ENCODE results near the gene KIF23. TPM values are rescaled to one million over a fixed set of nuclear protein-coding genes. Genes with fewer than 3 reads are reported as not detected.

The KIF23 gene
- total RNA-seq, 1 donor from 2014 or later, result 48.1 TPM

DNA sequence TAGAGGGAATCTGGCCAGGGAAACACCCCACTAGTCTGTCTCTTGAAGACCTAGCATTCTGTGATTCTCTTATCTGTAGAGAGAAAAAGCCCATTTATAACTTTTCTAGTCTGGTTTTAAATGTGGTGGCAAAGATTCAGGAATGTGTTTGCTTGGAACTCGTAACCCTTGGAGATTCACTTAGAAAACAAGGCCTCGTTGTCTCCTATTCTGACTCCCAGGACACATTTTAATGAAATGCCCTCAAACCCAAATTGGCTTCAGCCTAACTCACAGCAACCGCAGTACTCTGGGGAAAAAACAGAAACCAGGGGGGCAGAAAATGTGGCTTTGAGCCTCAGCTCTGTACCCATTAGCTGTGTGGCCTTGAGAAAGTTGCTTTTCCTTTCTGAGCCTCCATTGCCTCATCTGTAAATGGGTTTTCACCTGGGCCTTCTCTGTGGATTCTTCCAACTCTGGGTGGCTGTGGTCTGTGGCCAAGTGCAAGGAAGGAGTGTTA is 75.0 kb downstream of the KIF23 start:
- DNase-seq (ENCODE audit: extremely low spot score, unreplicated experiment), result no peak
- TF ChIP-seq, protein P1, sequence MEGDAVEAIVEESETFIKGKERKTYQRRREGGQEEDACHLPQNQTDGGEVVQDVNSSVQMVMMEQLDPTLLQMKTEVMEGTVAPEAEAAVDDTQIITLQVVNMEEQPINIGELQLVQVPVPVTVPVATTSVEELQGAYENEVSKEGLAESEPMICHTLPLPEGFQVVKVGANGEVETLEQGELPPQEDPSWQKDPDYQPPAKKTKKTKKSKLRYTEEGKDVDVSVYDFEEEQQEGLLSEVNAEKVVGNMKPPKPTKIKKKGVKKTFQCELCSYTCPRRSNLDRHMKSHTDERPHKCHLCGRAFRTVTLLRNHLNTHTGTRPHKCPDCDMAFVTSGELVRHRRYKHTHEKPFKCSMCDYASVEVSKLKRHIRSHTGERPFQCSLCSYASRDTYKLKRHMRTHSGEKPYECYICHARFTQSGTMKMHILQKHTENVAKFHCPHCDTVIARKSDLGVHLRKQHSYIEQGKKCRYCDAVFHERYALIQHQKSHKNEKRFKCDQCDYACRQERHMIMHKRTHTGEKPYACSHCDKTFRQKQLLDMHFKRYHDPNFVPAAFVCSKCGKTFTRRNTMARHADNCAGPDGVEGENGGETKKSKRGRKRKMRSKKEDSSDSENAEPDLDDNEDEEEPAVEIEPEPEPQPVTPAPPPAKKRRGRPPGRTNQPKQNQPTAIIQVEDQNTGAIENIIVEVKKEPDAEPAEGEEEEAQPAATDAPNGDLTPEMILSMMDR (conservative IDR thresholded peaks at IDR 0.05), result no peak
- Mint-ChIP-seq H3K9me3 (peaks cover 4% of the 10 kb centered on the region), H3K36me3 (no peaks in the 10 kb centered on the region), H3K4me3 (no peak overlapping the region), H3K27ac (no peak overlapping the region), H3K27me3 (peaks cover 5% of the 10 kb centered on the region), H3K4me1 (ENCODE audit: unreplicated experiment) (peaks cover 2% of the 10 kb centered on the region)

DNA sequence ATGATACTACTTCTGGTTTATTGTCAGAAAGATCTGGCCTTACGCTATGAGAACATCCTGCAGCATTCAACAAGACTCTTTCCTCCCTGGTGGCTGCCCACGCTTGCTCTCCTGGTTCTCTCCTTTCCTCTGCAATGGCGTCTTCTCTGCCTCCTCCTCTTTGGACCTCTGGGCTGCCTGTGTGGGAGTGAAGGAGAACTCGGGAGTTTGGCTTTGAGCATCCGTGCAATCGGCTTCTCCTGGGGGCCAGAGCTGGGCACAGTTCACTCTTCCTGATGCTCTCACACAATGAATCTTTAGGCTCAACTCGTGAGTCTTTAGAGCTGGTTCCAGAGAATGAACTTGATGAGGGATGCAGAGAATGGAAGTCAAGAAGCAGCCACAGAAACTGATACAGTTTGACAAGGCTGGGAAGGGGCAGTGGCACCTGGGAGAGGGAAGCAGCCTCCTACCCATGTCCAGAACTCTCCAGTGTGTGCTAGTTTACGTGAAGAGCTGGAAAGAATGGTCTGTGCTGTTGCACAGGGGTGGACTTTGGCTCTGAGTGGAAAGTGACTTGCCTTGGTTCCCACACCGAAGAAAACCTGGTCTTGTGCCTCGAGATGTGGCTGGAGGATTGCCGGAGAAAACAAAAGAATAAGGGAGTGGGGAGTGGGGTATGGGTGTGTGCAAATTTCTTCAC is 76.3 kb downstream of the KIF23 start:
- peaks cover 5% of the 10 kb centered on the region for H3K27me3 Mint-ChIP-seq
- H3K9me3 Mint-ChIP-seq, result peaks cover under 1% of the 10 kb centered on the region
- no peak for DNase-seq (ENCODE audit: extremely low spot score, unreplicated experiment)
- TF ChIP-seq, protein P1 (conservative IDR thresholded peaks at IDR 0.05), result no peak
- no peak overlapping the region for H3K4me3 Mint-ChIP-seq
- H3K4me1 Mint-ChIP-seq (ENCODE audit: unreplicated experiment), result no peaks in the 10 kb centered on the region
- no peaks in the 10 kb centered on the region for H3K36me3 Mint-ChIP-seq
- H3K27ac Mint-ChIP-seq, result no peak overlapping the region

DNA sequence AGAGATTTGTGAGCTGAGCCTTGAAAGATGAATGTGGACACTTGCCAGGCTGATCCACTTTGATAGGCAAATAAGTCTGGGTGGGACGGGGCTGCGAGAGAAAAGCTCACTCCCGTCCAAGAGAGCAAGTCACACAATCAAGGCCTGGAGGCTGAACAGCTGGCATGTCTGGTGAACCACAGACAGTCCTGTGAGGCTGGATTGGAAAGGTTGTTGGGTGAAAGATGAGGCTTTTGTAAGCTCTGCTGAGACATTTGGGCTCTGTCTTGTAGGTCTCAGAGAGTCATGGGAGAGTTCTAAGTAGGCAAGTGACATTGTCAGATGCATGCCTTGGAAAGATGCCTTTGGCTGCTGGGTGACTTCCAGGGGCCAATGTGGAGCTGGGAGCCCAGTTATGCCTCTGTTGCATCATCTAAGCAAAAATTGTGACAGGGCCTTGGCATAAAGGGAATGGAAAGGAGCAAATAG is 76.9 kb downstream of the KIF23 start:
- Mint-ChIP-seq H3K27ac (no peak overlapping the region), H3K4me1 (ENCODE audit: unreplicated experiment) (no peaks in the 10 kb centered on the region), H3K4me3 (no peak overlapping the region), H3K36me3 (no peaks in the 10 kb centered on the region), H3K9me3 (no peaks in the 10 kb centered on the region), H3K27me3 (peaks cover 5% of the 10 kb centered on the region)
- TF ChIP-seq, protein P1 (conservative IDR thresholded peaks at IDR 0.05), result no peak
- DNase-seq (ENCODE audit: extremely low spot score, unreplicated experiment), result no peak

DNA sequence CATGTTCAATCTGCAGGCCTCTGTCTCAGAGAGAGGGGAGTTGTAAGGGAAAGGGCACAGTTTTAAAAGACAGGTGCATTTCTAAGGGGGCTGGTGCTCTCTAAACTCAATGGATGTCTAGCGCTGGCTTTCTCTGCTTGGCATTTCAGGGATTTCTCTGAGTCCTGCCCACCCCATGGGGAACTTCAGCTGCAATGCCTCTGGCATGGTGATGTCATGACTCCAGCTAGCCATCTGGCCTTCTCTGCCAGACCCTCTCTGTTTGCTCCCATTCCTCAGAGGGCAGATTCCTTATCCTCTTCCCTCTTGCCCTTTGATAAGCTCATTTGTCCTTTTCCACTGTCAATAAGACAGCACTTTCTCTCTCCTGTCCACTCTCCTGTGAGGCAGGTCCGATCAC is 79.3 kb downstream of the KIF23 start:
- no peaks in the 10 kb centered on the region for H3K9me3 Mint-ChIP-seq
- H3K4me1 Mint-ChIP-seq (ENCODE audit: unreplicated experiment), result peaks cover 14% of the 10 kb centered on the region
- H3K27me3 Mint-ChIP-seq, result peaks cover 5% of the 10 kb centered on the region
- TF ChIP-seq, protein P1 (conservative IDR thresholded peaks at IDR 0.05), result no peak
- H3K27ac Mint-ChIP-seq, result no peak overlapping the region
- no peak overlapping the region for H3K4me3 Mint-ChIP-seq
- no peak for DNase-seq (ENCODE audit: extremely low spot score, unreplicated experiment)
- H3K36me3 Mint-ChIP-seq, result no peaks in the 10 kb centered on the region

DNA sequence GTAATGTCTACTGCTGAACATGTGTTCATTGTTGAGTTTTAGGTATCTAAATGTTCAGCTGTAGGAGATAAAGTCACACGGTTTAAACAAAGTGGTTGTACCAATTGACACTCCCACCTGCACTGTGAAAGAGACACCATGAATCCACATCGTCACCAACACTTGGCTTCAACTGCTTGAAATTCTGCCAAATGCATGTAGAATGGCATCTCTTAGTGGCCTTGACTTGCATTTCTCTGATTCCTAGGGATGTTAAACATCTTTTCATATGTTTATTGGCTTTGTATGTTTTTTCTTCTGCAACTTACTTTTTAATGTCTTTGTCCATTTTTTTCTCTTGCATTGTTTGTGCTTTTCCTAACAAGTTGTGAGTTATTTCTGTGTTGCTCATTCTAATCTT is 81.9 kb downstream of the KIF23 start:
- Mint-ChIP-seq H3K36me3 (no peaks in the 10 kb centered on the region), H3K4me1 (ENCODE audit: unreplicated experiment) (peaks cover 33% of the 10 kb centered on the region), H3K27me3 (no peaks in the 10 kb centered on the region), H3K9me3 (no peaks in the 10 kb centered on the region), H3K27ac (no peak overlapping the region), H3K4me3 (no peak overlapping the region)
- no peak for DNase-seq (ENCODE audit: extremely low spot score, unreplicated experiment)
- TF ChIP-seq, protein P1 (conservative IDR thresholded peaks at IDR 0.05), result no peak
